B cell (primary cell): ENCODE data around the gene HOXA1. TPM values are rescaled to one million over a fixed set of nuclear protein-coding genes. Genes with fewer than 3 reads are reported as not detected.
"Not testable (repeated sequence)": the region's sequence is repeated elsewhere in the genome, so short reads cannot be mapped to it uniquely, and the experiment has no call there.

Experiments
- ATAC-seq: fragments of 200-7000 bp; cut with Tn5 transposase; one replicate; pipeline ENCODE4 v1.10.0; 2021; ENCODE audit warnings: low read depth, mild to moderate bottlenecking, moderate number of reproducible peaks, moderate library complexity
- CTCF ChIA-PET: fragments of 350-600 bp; sonication (Branson Sonifier 250); formaldehyde crosslinking; loops from one replicate; lab custom pipeline; 2021; ENCODE audit warnings: antibody characterized with exemption, inconsistent platforms; lab: Charles Lee
- POLR2A ChIA-PET: fragments of 350-600 bp; sonication (Branson Sonifier 250); formaldehyde crosslinking; loops from one replicate; lab custom pipeline; 2021; ENCODE audit warnings: antibody characterized with exemption; lab: Charles Lee
- DNase-seq: peaks from one replicate; pipeline ENCODE4 v3.0.0; 2013
- H2AFZ ChIP-seq: 2 replicates; pipeline ENCODE4 v1.6.1; 2012; ENCODE audit warnings: mild to moderate bottlenecking, low read depth, low read length; ENCODE audit not compliant: insufficient read depth, poor library complexity, severe bottlenecking
- H3K27ac ChIP-seq, 2 donors: 1 replicate in 1 of 2; 2 replicates in 1 of 2; pipeline ENCODE4 v1.5.1; 2012 to 2013; ENCODE audit warnings: low read length in 2 of 2, mild to moderate bottlenecking in 2 of 2, moderate library complexity in 1 of 2
- H3K27me3 ChIP-seq, 4 experiments: fragments of 200-600 bp in 1 of 4; sonication (generic) in 1 of 4; replicated peaks in 1 of 4; 1 replicate in 2 of 4; 2 replicates in 2 of 4; pipeline versions ENCODE4 v1.6.1 to v1.7.0; 2013 to 2016; ENCODE audit warnings: low read length in 3 of 4, mild to moderate bottlenecking in 2 of 4, mixed read lengths in 1 of 4, moderate library complexity in 1 of 4; ENCODE audit not compliant: insufficient read depth in 4 of 4, control insufficient read depth in 3 of 4; ENCODE audit errors: control extremely low read depth in 1 of 4
- H3K36me3 ChIP-seq, 2 experiments: replicated peaks in 1 of 2; 1 replicate in 1 of 2; 2 replicates in 1 of 2; pipeline versions ENCODE4 v1.6.1 to v1.7.1; 2013; ENCODE audit warnings: low read length in 1 of 2; ENCODE audit not compliant: insufficient read depth in 2 of 2, control insufficient read depth in 1 of 2; ENCODE audit errors: control extremely low read depth in 1 of 2, extremely low read depth in 1 of 2
- H3K4me1 ChIP-seq, 2 donors: fragments of 200-600 bp in 1 of 2; sonication (generic) in 1 of 2; 1 replicate in 1 of 2; 2 replicates in 1 of 2; pipeline versions ENCODE4 v1.5.1 to v1.6.1; 2013 to 2017; ENCODE audit warnings: low read length in 2 of 2; ENCODE audit not compliant: control insufficient read depth in 2 of 2, insufficient read depth in 2 of 2
- H3K4me2 ChIP-seq: replicated peaks from 2 replicates; pipeline ENCODE3; 2012; ENCODE audit warnings: mild to moderate bottlenecking, low read depth, low read length; ENCODE audit not compliant: poor library complexity, severe bottlenecking
- H3K4me3 ChIP-seq, 5 experiments: fragments of 200-600 bp in 1 of 5; sonication (generic) in 1 of 5; 1 replicate in 3 of 5; 2 replicates in 2 of 5; pipeline versions ENCODE4 v1.5.1 to v1.7.0; 2011 to 2016; ENCODE audit warnings: low read length in 4 of 5, mild to moderate bottlenecking in 4 of 5, low read depth in 2 of 5, control low read depth in 1 of 5, moderate library complexity in 1 of 5; ENCODE audit not compliant: insufficient read depth in 1 of 5; ENCODE audit errors: control extremely low read depth in 1 of 5, extremely low read depth in 1 of 5
- H3K79me2 ChIP-seq: fragments of 200-600 bp; sonication (generic); one replicate; pipeline ENCODE4 v1.6.0; 2016; ENCODE audit warnings: low read length; ENCODE audit not compliant: control insufficient read depth, insufficient read depth
- H3K9ac ChIP-seq: fragments of 200-600 bp; sonication (generic); 2 replicates; pipeline ENCODE4 v1.6.1; 2017; ENCODE audit warnings: mild to moderate bottlenecking, low read length, moderate library complexity
- H3K9me3 ChIP-seq, 3 donors: one replicate each; pipeline versions ENCODE4 v1.6.1 to v1.7.1; 2013; ENCODE audit warnings: low read length in 2 of 3; ENCODE audit not compliant: control insufficient read depth in 2 of 3, insufficient read depth in 1 of 3; ENCODE audit errors: control extremely low read depth in 1 of 3
- H4K20me1 ChIP-seq: 2 replicates; pipeline ENCODE4 v1.6.0; 2012; ENCODE audit warnings: mild to moderate bottlenecking, low read length; ENCODE audit not compliant: insufficient read depth, control insufficient read depth, poor library complexity, severe bottlenecking
- H3K27ac Mint-ChIP-seq: one replicate; pipeline ENCODE4 v1.8.0; 2021; ENCODE audit warnings: mixed read lengths
- H3K27me3 Mint-ChIP-seq: one replicate; pipeline ENCODE4 v1.8.0; 2021; ENCODE audit warnings: mixed read lengths
- H3K4me1 Mint-ChIP-seq: one replicate; pipeline ENCODE4 v1.8.0; 2021; ENCODE audit warnings: mixed read lengths
- H3K4me3 Mint-ChIP-seq: one replicate; pipeline ENCODE4 v1.8.0; 2021; ENCODE audit warnings: mixed read lengths
- H3K9me3 Mint-ChIP-seq: one replicate; pipeline ENCODE4 v1.8.0; 2022; ENCODE audit warnings: mixed read lengths; ENCODE audit not compliant: insufficient read depth
- WGBS: methylation state at CpG from one replicate; pipeline ENCODE4 v1.1.5; 2013; ENCODE audit warnings: missing lambda C conversion rate; ENCODE audit not compliant: insufficient coverage; 5-methylcytosine and 5-hydroxymethylcytosine counted together
- intact Hi-C: fragments of 100-400 bp; cut with micrococcal nuclease; formaldehyde crosslinking; loops from one replicate; pipeline ENCODE4 v1.10.0; 2022
- polyA plus RNA-seq: library from polyadenylated mRNA; depleted of rRNA; stranded (reverse); fragments of >200 nt; gene quantifications from 2 replicates; pipeline ENCODE4 v1.2.3, GENCODE V29; 2012
- small RNA-seq: library from RNA; depleted of rRNA; stranded (forward); fragments of <200 nt; gene quantifications from one replicate; pipeline ENCODE3, GENCODE V24; 2012; ENCODE audit warnings: low replicate concordance, low read depth; ENCODE audit not compliant: insufficient read length
- total RNA-seq, 2 donors: library from RNA; stranded (reverse); fragments of 120-200 nt in 1 of 2; gene quantifications; 1 replicate in 1 of 2; 2 replicates in 1 of 2; pipeline versions ENCODE4 v1.2.3 to v1.2.4, GENCODE V29; 2013 to 2022

HOXA1 gene
- total and polyA plus RNA-seq, 2 donors (not counting 1 experiment from before 2014, with no cell fraction given) = 0.13 to 0.37 TPM

GRCh38 chr7:27045066-27045465, 50.7 kb downstream of the HOXA1 start:
- DNase-seq, ATAC-seq, H3K27ac Mint-ChIP-seq, H3K4me2 ChIP-seq, H3K9me3 Mint-ChIP-seq, H3K4me3 ChIP-seq, H4K20me1 ChIP-seq, H3K9me3 ChIP-seq, H3K79me2 ChIP-seq, POLR2A ChIA-PET, H3K4me1 ChIP-seq, intact Hi-C loops, H2AFZ ChIP-seq, H3K4me1 Mint-ChIP-seq, H3K27ac ChIP-seq, H3K9ac ChIP-seq, CTCF ChIA-PET, H3K27me3 ChIP-seq, H3K36me3 ChIP-seq, H3K4me3 Mint-ChIP-seq: not testable (repeated sequence)
- 94% methylated on average over 3 of the region's 28 CpGs for WGBS
- H3K27me3 Mint-ChIP-seq = peaks cover 16% of the 10 kb centered on the region

Small RNA genes within 50 kb of the gene (small RNA-seq; reads per million reads assigned to genes)
- gene RF01977 = not detected

Other genes with a start within 250 kb of the HOXA1 start
- 53.4 and 58.4 TPM in 2 replicates for gene SKAP2, start 231.4 kb downstream of the HOXA1 start, total RNA-seq
- gene SKAP2, start 231.4 kb downstream of the HOXA1 start, polyA plus RNA-seq = 11.9 and 12.8 TPM in 2 replicates
- not detected in 2 replicates for gene HOXA2, start 6.7 kb upstream of the HOXA1 start, total RNA-seq
- gene HOXA2, start 6.7 kb upstream of the HOXA1 start, polyA plus RNA-seq = not detected in 2 replicates
- 0.24 TPM in 1 of 2 replicates, not detected in the other for gene HOXA4, start 34.8 kb upstream of the HOXA1 start, total RNA-seq
- 0.30 TPM in 1 of 2 replicates, not detected in the other for gene HOXA4, start 34.8 kb upstream of the HOXA1 start, polyA plus RNA-seq
- gene HOXA5, start 47.7 kb upstream of the HOXA1 start, total RNA-seq = not detected in 2 replicates
- gene HOXA5, start 47.7 kb upstream of the HOXA1 start, polyA plus RNA-seq = 0.07 TPM in 1 of 2 replicates, not detected in the other
- gene HOXA6, start 51.8 kb upstream of the HOXA1 start, total RNA-seq = 0.49 TPM in 1 of 2 replicates, not detected in the other
- 0.18 TPM in 1 of 2 replicates, not detected in the other for gene HOXA6, start 51.8 kb upstream of the HOXA1 start, polyA plus RNA-seq
- gene HOXA3, start 56.6 kb upstream of the HOXA1 start, total RNA-seq = not detected in 2 replicates
- gene HOXA3, start 56.6 kb upstream of the HOXA1 start, polyA plus RNA-seq = 0.07 TPM in 1 of 2 replicates, not detected in the other
- not detected in 2 replicates for gene HOXA7, start 60.7 kb upstream of the HOXA1 start, total RNA-seq
- 0.37 TPM in 1 of 2 replicates, not detected in the other for gene HOXA7, start 60.7 kb upstream of the HOXA1 start, polyA plus RNA-seq
- gene HOXA9, start 69.5 kb upstream of the HOXA1 start, total RNA-seq = not detected in 2 replicates
- 0.07 TPM in 1 of 2 replicates, not detected in the other for gene HOXA9, start 69.5 kb upstream of the HOXA1 start, polyA plus RNA-seq
- not detected in 2 replicates for gene HOXA10, start 78.3 kb upstream of the HOXA1 start, total RNA-seq
- not detected in 2 replicates for gene HOXA10, start 78.3 kb upstream of the HOXA1 start, polyA plus RNA-seq
- not detected in 2 replicates for gene HOXA11, start 89.2 kb upstream of the HOXA1 start, total RNA-seq
- gene HOXA11, start 89.2 kb upstream of the HOXA1 start, polyA plus RNA-seq = not detected in 2 replicates
- gene HOXA13, start 104.1 kb upstream of the HOXA1 start, total RNA-seq = not detected in 2 replicates
- not detected in 2 replicates for gene HOXA13, start 104.1 kb upstream of the HOXA1 start, polyA plus RNA-seq
- gene EVX1, start 146.8 kb upstream of the HOXA1 start, total RNA-seq = not detected in 2 replicates
- gene EVX1, start 146.8 kb upstream of the HOXA1 start, polyA plus RNA-seq = not detected in 2 replicates